ENCODE data around the gene ADAMTS18.

- TF ChIP-seq CTCF (IDR thresholded peaks at IDR 0.05; ENCODE audit: borderline replicate concordance, extremely low read depth, low read length, poor library complexity, severe bottlenecking) (no peak), EZH2 (IDR thresholded peaks at IDR 0.05; ENCODE audit: borderline replicate concordance, low read depth, low read length, severe bottlenecking) (no peak)
Measured at GRCh38 chr16:77393955-77394354, 40.9 kb downstream of the ADAMTS18 start.

Data from DND-41 (cell line).